Liver (tissue), 9 donors: ENCODE results near the gene IGFL1. TPM values are rescaled to one million over a fixed set of nuclear protein-coding genes. Genes with fewer than 3 reads are reported as not detected.
"Not testable (repeated sequence)": the region's sequence is repeated elsewhere in the genome, so short reads cannot be mapped to it uniquely, and the experiment has no call there.

Experiments used
- DNase-seq: peaks from one replicate; pipeline ENCODE4 v3.0.0-alpha.2; 2017; ENCODE audit warnings: low spot score
- H3K27ac ChIP-seq, 2 donors: one replicate each; pipeline ENCODE4 v1.7.0; 2013; ENCODE audit warnings: inconsistent platforms in 2 of 2, low read length in 2 of 2, control low read depth in 1 of 2, low read depth in 1 of 2, mild to moderate bottlenecking in 1 of 2
- H3K27me3 ChIP-seq, 4 donors: one replicate each; pipeline versions ENCODE4 v1.6.1 to v1.7.0; 2013; ENCODE audit warnings: low read length in 3 of 4, inconsistent platforms in 1 of 4, mild to moderate bottlenecking in 1 of 4, moderate library complexity in 1 of 4; ENCODE audit not compliant: control insufficient read depth in 4 of 4, insufficient read depth in 4 of 4
- H3K36me3 ChIP-seq, 4 donors: one replicate each; pipeline versions ENCODE4 v1.6.1 to v1.7.0; 2013; ENCODE audit warnings: low read length in 3 of 4, mild to moderate bottlenecking in 3 of 4, low read depth in 1 of 4, moderate library complexity in 1 of 4; ENCODE audit not compliant: control insufficient read depth in 4 of 4, insufficient read depth in 3 of 4
- H3K4me1 ChIP-seq, 4 donors: one replicate each; pipeline versions ENCODE4 v1.6.1 to v1.7.0; 2013; ENCODE audit warnings: low read length in 3 of 4, mild to moderate bottlenecking in 3 of 4, moderate library complexity in 1 of 4; ENCODE audit not compliant: control insufficient read depth in 4 of 4, insufficient read depth in 4 of 4
- H3K4me3 ChIP-seq, 3 donors: one replicate each; pipeline versions ENCODE4 v1.6.1 to v1.7.0; 2013; ENCODE audit warnings: low read length in 3 of 3, control low read depth in 1 of 3, low read depth in 1 of 3, mild to moderate bottlenecking in 1 of 3
- H3K9ac ChIP-seq, 2 donors: one replicate each; pipeline ENCODE4 v1.7.0; 2013; ENCODE audit warnings: low read length in 2 of 2, mild to moderate bottlenecking in 2 of 2, moderate library complexity in 2 of 2, control low read depth in 1 of 2, low read depth in 1 of 2
- H3K9me3 ChIP-seq, 4 donors: one replicate each; pipeline versions ENCODE4 v1.6.1 to v1.7.0; 2013; ENCODE audit warnings: low read length in 3 of 4; ENCODE audit not compliant: control insufficient read depth in 4 of 4
- ATF3 ChIP-seq: IDR thresholded peaks from 2 replicates; pipeline ENCODE4 v1.6.1; 2016; ENCODE audit warnings: antibody characterized with exemption
- CTCF ChIP-seq: fragments of 150-350 bp; IDR thresholded peaks from 2 replicates; pipeline ENCODE4 v1.5.1; 2017; ENCODE audit warnings: improper control_type of control experiment, low read depth, low read length; ENCODE audit not compliant: missing input control
- EGR1 ChIP-seq, 2 donors: IDR thresholded peaks; 2 replicates each; pipeline ENCODE4 v1.6.1; 2016 to 2018; ENCODE audit warnings: antibody characterized with exemption in 2 of 2, low read depth in 2 of 2
- FOXA1 ChIP-seq: IDR thresholded peaks from 2 replicates; pipeline ENCODE4 v1.6.1; 2016; ENCODE audit warnings: antibody characterized with exemption
- FOXA2 ChIP-seq: IDR thresholded peaks from 2 replicates; pipeline ENCODE4 v1.6.1; 2016; ENCODE audit warnings: antibody characterized with exemption
- GABPA ChIP-seq, 2 donors: IDR thresholded peaks in 1 of 2; conservative IDR thresholded peaks in 1 of 2; 2 replicates each; pipeline ENCODE4 v1.6.1; 2016; ENCODE audit warnings: antibody characterized with exemption in 2 of 2, mild to moderate bottlenecking in 1 of 2, moderate library complexity in 1 of 2
- HNF4A ChIP-seq, 2 donors: conservative IDR thresholded peaks; 2 replicates each; pipeline ENCODE4 v1.6.1; 2016; ENCODE audit warnings: antibody characterized with exemption in 2 of 2, mild to moderate bottlenecking in 2 of 2
- HNF4G ChIP-seq: IDR thresholded peaks from 2 replicates; pipeline ENCODE4 v1.6.1; 2016; ENCODE audit warnings: antibody characterized with exemption
- JUND ChIP-seq, 2 donors: IDR thresholded peaks; 2 replicates each; pipeline ENCODE4 v1.6.1; 2016; ENCODE audit warnings: antibody characterized with exemption in 2 of 2
- MAX ChIP-seq: IDR thresholded peaks from 2 replicates; pipeline ENCODE4 v1.6.1; 2016; ENCODE audit warnings: antibody characterized with exemption
- NR2F2 ChIP-seq: IDR thresholded peaks from 2 replicates; pipeline ENCODE4 v1.6.1; 2016; ENCODE audit warnings: antibody characterized with exemption
- RAD21 ChIP-seq, 2 donors: IDR thresholded peaks; 2 replicates each; pipeline ENCODE4 v1.6.1; 2016; ENCODE audit warnings: antibody characterized with exemption in 2 of 2, mild to moderate bottlenecking in 2 of 2
- REST ChIP-seq: IDR thresholded peaks from 2 replicates; pipeline ENCODE4 v1.6.1; 2016; ENCODE audit warnings: antibody characterized with exemption, mild to moderate bottlenecking
- RXRA ChIP-seq, 2 donors: IDR thresholded peaks; 2 replicates each; pipeline ENCODE4 v1.6.1; 2017 to 2018; ENCODE audit warnings: antibody characterized with exemption in 2 of 2, mild to moderate bottlenecking in 1 of 2
- SP1 ChIP-seq: IDR thresholded peaks from 2 replicates; pipeline ENCODE4 v1.6.1; 2018; ENCODE audit warnings: antibody characterized with exemption, mild to moderate bottlenecking
- TAF1 ChIP-seq: conservative IDR thresholded peaks from 2 replicates; pipeline ENCODE4 v1.6.1; 2016; ENCODE audit warnings: antibody characterized with exemption, mild to moderate bottlenecking
- YY1 ChIP-seq: IDR thresholded peaks from 2 replicates; pipeline ENCODE4 v1.6.1; 2016; ENCODE audit warnings: antibody characterized with exemption, mild to moderate bottlenecking
- ZBTB33 ChIP-seq: IDR thresholded peaks from 2 replicates; pipeline ENCODE4 v1.6.1; 2016; ENCODE audit warnings: antibody characterized with exemption
- WGBS: extraction: QIAGEN DNeasy Blood & Tissue Kit; methylation state at CpG from one replicate; pipeline ENCODE4 v1.1.7; 2013; 5-methylcytosine and 5-hydroxymethylcytosine counted together
- polyA plus RNA-seq, 2 donors: library from polyadenylated mRNA; stranded (reverse) in 1 of 2; unstranded in 1 of 2; fragments of 200-250 nt in 1 of 2; fragments of >200 nt in 1 of 2; fragmentation: Nextera tagmentation in 1 of 2; extraction: Ambion mirVana in 1 of 2; gene quantifications; one replicate each; pipeline versions ENCODE4 v1.2.1 to v1.2.3, GENCODE V29; 2013 to 2015
- total RNA-seq, 2 donors: library from RNA; depleted of rRNA; stranded (reverse); fragments of >200 nt; gene quantifications; one replicate each; pipeline ENCODE4 v1.2.3, GENCODE V29; 2014
- donor health status: healthy.
- donor health status: healthy.
- donor health status: healthy.
- donor health status: healthy.
- donor health status: healthy.

Gene IGFL1
- total and polyA plus RNA-seq, 4 donors = not detected

- TF ChIP-seq REST (no peak), HNF4A (conservative IDR thresholded peaks at IDR 0.05) (peak; percentile 48 to 53), FOXA2 (no peak), ATF3 (peak; percentile 74)
Observed at GRCh38 chr19:46191972-46192371, 37.6 kb upstream of the IGFL1 start (continued).

- Histone ChIP-seq H3K27ac (peak overlapping the region; percentile 85 to 95), H3K4me1 (peaks cover 4 to 37% (median 17%) of the 10 kb centered on the region in 4 donors), H3K9ac (peak overlapping the region in 1 of 2 donors; percentile 45)
- WGBS = 72% methylated on average over 5 of the region's 5 CpGs
- H3K4me3 ChIP-seq, DNase-seq, H3K36me3 ChIP-seq, H3K9me3 ChIP-seq, H3K27me3 ChIP-seq: not testable (repeated sequence)
Observed at GRCh38 chr19:46192626-46192991, 36.9 kb upstream of the IGFL1 start.

GRCh38 chr19:46192992-46193650 is 36.4 kb upstream of the IGFL1 start:
- Histone ChIP-seq H3K4me3 (no peak overlapping the region), H3K4me1 (peaks cover 4 to 37% (median 17%) of the 10 kb centered on the region in 4 donors), H3K9ac (peak overlapping the region in 1 of 2 donors; percentile 96), H3K27ac (peak overlapping the region; percentile 85 to 95), H3K9me3 (no peaks in the 10 kb centered on the region), H3K27me3 (no peaks in the 10 kb centered on the region), H3K36me3 (no peaks in the 10 kb centered on the region)
- WGBS = 18% methylated on average over 11 of the region's 11 CpGs
- TF ChIP-seq FOXA2 = peak; percentile 99
- no peak for TF ChIP-seq NR2F2
- peak; percentile 98 for TF ChIP-seq ATF3
- TF ChIP-seq GABPA (IDR thresholded peaks at IDR 0.05 in 1 of 2, conservative IDR thresholded peaks at IDR 0.05 in 1 of 2) = no peak
- peak; percentile 97 for TF ChIP-seq FOXA1
- peak; percentile 54 for TF ChIP-seq TAF1
- TF ChIP-seq MAX = no peak
- TF ChIP-seq HNF4A (conservative IDR thresholded peaks at IDR 0.05) = peak; percentile 71 to 80
- no peak for TF ChIP-seq RAD21 (IDR thresholded peaks at IDR 0.05)
- peak; percentile 19 for TF ChIP-seq HNF4G
- TF ChIP-seq JUND (IDR thresholded peaks at IDR 0.05) = peak; percentile 100
- peak; percentile 77 for TF ChIP-seq SP1
- TF ChIP-seq ZBTB33 = no peak
- TF ChIP-seq YY1 = peak; percentile 15
- no peak for TF ChIP-seq CTCF
- TF ChIP-seq RXRA (IDR thresholded peaks at IDR 0.05) = peak; percentile 46 to 82
- peak; percentile 73 for TF ChIP-seq REST
- peak in 1 of 2 donors; percentile 19 for TF ChIP-seq EGR1 (IDR thresholded peaks at IDR 0.05; ENCODE audit: low read depth in 2 of 2)
- DNase-seq = no peak
